ENCODE data around the gene NKX2-4. TPM values are rescaled to one million over a fixed set of nuclear protein-coding genes. Genes with fewer than 3 reads are reported as not detected.

NKX2-4 gene
- total RNA-seq, 4 donors from 2014 or later, result not detected

- Histone ChIP-seq H3K27ac (replicated peaks in 1 of 4) (no peak overlapping the region), H3K36me3 (peaks cover 19 to 77% (median 62%) of the 10 kb centered on the region in 4 donors), H3K9me3 (no peaks in the 10 kb centered on the region), H3K4me1 (no peaks in the 10 kb centered on the region), H3K4me3 (no peak overlapping the region), H3K27me3 (no peaks in the 10 kb centered on the region)
- no peak for TF ChIP-seq EP300 (IDR thresholded peaks at IDR 0.05)
- no peak for TF ChIP-seq POLR2AphosphoS5 (IDR thresholded peaks at IDR 0.05)
- no peak for TF ChIP-seq POLR2A (IDR thresholded peaks at IDR 0.05; ENCODE audit: low read depth)
- TF ChIP-seq CTCF (IDR thresholded peaks at IDR 0.05), result no peak
- DNase-seq (ENCODE audit: extremely low spot score), result no peak
- WGBS, result 93% methylated on average over 1 of the region's 1 CpG
- intact Hi-C loops (cut with DNase I), result no loop called here
These were observed 39.5 kb downstream of the NKX2-4 start for GRCh38 chr20:21357844-21358243.

DNA sequence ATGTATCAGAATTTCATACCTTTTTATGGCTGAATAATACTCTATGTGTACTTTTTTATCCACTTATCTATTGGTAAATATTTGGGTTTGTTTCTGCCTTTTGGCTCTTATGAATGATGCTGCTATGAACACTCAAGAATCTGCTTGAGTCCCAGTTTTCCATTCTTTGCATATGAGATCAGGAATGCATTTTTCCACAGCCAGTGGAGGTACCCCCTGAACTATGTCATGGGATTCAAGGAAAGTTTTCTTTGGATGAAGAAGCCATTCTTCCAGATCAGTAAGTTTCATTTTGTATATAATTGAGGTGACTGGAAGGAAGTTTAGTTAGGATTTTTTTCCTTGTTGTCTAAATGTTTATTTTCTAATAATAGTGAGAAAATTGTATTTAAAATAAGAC lies 40.9 kb downstream of the NKX2-4 start:
- intact Hi-C loops (cut with DNase I), result no loop called here
- TF ChIP-seq POLR2A (IDR thresholded peaks at IDR 0.05; ENCODE audit: low read depth) (no peak), CTCF (IDR thresholded peaks at IDR 0.05) (no peak), EP300 (IDR thresholded peaks at IDR 0.05) (no peak), POLR2AphosphoS5 (IDR thresholded peaks at IDR 0.05) (no peak)
- Histone ChIP-seq H3K27ac (replicated peaks in 1 of 4) (no peak overlapping the region), H3K9me3 (no peaks in the 10 kb centered on the region), H3K4me3 (no peak overlapping the region), H3K36me3 (peaks cover 18 to 74% (median 55%) of the 10 kb centered on the region in 4 donors), H3K4me1 (no peaks in the 10 kb centered on the region), H3K27me3 (no peaks in the 10 kb centered on the region)
- no peak for DNase-seq (ENCODE audit: extremely low spot score)

- H3K27ac ChIP-seq (replicated peaks in 1 of 4), result no peak overlapping the region
- H3K4me3 ChIP-seq, result no peak overlapping the region
- TF ChIP-seq POLR2AphosphoS5 (IDR thresholded peaks at IDR 0.05) (no peak), CTCF (IDR thresholded peaks at IDR 0.05) (no peak), POLR2A (IDR thresholded peaks at IDR 0.05; ENCODE audit: low read depth) (no peak), EP300 (IDR thresholded peaks at IDR 0.05) (no peak)
- intact Hi-C loops (cut with DNase I), result no loop called here
- 100% methylated on average over 1 of the region's 1 CpG for WGBS
- no peaks in the 10 kb centered on the region for H3K4me1 ChIP-seq
- no peaks in the 10 kb centered on the region for H3K27me3 ChIP-seq
- peaks cover 18 to 75% (median 53%) of the 10 kb centered on the region in 4 donors for H3K36me3 ChIP-seq
- H3K9me3 ChIP-seq, result no peaks in the 10 kb centered on the region
- DNase-seq (ENCODE audit: extremely low spot score), result no peak
These were observed 41.3 kb downstream of the NKX2-4 start for GRCh38 chr20:21355981-21356380.

- TF ChIP-seq EP300 (IDR thresholded peaks at IDR 0.05), result no peak
- no peaks in the 10 kb centered on the region for H3K4me1 ChIP-seq
- 100% methylated on average over 1 of the region's 1 CpG for WGBS
- no peak overlapping the region for H3K4me3 ChIP-seq
- no peaks in the 10 kb centered on the region for H3K9me3 ChIP-seq
- no peaks in the 10 kb centered on the region for H3K27me3 ChIP-seq
- intact Hi-C loops (cut with DNase I), result no loop called here
- peaks cover 32 to 77% (median 48%) of the 10 kb centered on the region in 4 donors for H3K36me3 ChIP-seq
- no peak for DNase-seq (ENCODE audit: extremely low spot score)
- no peak overlapping the region for H3K27ac ChIP-seq (replicated peaks in 1 of 4)
These were observed 44.1 kb downstream of the NKX2-4 start for GRCh38 chr20:21353236-21353635.

DNA sequence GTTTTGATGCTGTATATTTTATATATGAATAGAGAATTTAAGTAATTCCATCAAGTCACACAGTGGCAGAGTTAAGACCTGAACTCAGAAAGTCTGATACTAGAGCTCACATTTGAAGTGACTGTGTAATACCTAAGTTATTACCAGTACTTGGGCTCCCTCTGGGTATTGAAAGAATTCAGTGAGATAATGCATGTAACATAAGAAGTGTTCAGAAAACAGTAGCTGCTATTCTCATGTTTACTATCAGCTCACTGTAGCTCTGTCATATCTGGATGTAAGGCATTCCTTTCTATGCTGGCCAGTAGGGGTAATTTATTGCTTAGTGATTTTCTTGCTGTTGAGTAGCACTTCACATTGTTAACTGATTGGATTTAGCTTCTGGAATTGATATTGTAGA lies 44.6 kb downstream of the NKX2-4 start:
- Histone ChIP-seq H3K27ac (replicated peaks in 1 of 4) (no peak overlapping the region), H3K4me1 (no peaks in the 10 kb centered on the region), H3K27me3 (no peaks in the 10 kb centered on the region), H3K36me3 (peaks cover 29 to 76% (median 49%) of the 10 kb centered on the region in 4 donors), H3K4me3 (no peak overlapping the region), H3K9me3 (no peaks in the 10 kb centered on the region)
- TF ChIP-seq POLR2AphosphoS5 (IDR thresholded peaks at IDR 0.05) (no peak), EP300 (IDR thresholded peaks at IDR 0.05) (no peak), POLR2A (IDR thresholded peaks at IDR 0.05; ENCODE audit: low read depth) (no peak), CTCF (IDR thresholded peaks at IDR 0.05) (no peak)
- no peak for DNase-seq (ENCODE audit: extremely low spot score)
- intact Hi-C loops (cut with DNase I), result no loop called here

Small RNA genes lying within 50 kb of the gene (small RNA-seq; reads per million reads assigned to genes)
- 0 reads per million in 3 donors for gene RN7SKP140

Other genes with a start within 250 kb of the NKX2-4 start
- 10 to 100 TPM; 49.0 to 76.9 (median 56.7) TPM for gene XRN2, start 94.2 kb downstream of the NKX2-4 start, total RNA-seq
- not detected for gene NKX2-2, start 116.5 kb upstream of the NKX2-4 start, total RNA-seq

Data from esophagus muscularis mucosa (tissue), 4 donors.